ENCODE data around the gene RAD51. TPM values are rescaled to one million over a fixed set of nuclear protein-coding genes. Genes with fewer than 3 reads are reported as not detected.

The RAD51 gene
- total and polyA plus RNA-seq, 2 of the 8 experiments (the other 6 are each of a cell fraction or from before 2014, with no cell fraction given), result 32.2 to 42.4 TPM

- DNase-seq (ENCODE audit: low read depth in 1 of 2, low spot score in 2 of 2) (no peak), FAIRE-seq (no peak)
- no peak overlapping the region for H3K14ac ChIP-seq (ENCODE audit: insufficient read length)
- no peaks in the 10 kb centered on the region for H3K27me3 ChIP-seq (replicated peaks in 1 of 4; ENCODE audit: control insufficient read depth in 3 of 4, extremely low read depth in 1 of 4, insufficient read depth in 3 of 4, low read length in 3 of 4)
- H3K4me2 ChIP-seq (ENCODE audit: insufficient read depth in 1 of 2, low read depth in 2 of 2, low read length in 2 of 2), result no peak overlapping the region
- H3K18ac ChIP-seq (ENCODE audit: extremely low read depth, low read length), result no peak overlapping the region
- no peaks in the 10 kb centered on the region for H3K9me3 ChIP-seq (ENCODE audit: insufficient read depth in 2 of 2, low read depth in 1 of 2, low read length in 1 of 2)
- no peaks in the 10 kb centered on the region for H3K79me2 ChIP-seq (ENCODE audit: control insufficient read depth in 1 of 2, insufficient read depth in 2 of 2, low read length in 2 of 2)
- no peak overlapping the region for H4K91ac ChIP-seq (replicated peaks; ENCODE audit: insufficient read length, low read length)
- H2AK5ac ChIP-seq (ENCODE audit: low read depth, low read length), result no peak overlapping the region
- no peak overlapping the region for H2BK12ac ChIP-seq (ENCODE audit: low read depth, low read length)
- H2AFZ ChIP-seq (ENCODE audit: low read length), result no peak overlapping the region
- WGBS, 2 experiments (ENCODE audit: extremely low coverage in 1 of 2, insufficient coverage in 1 of 2, insufficient read length in 1 of 2, insufficient replicate concordance in 2 of 2, low coverage in 1 of 2, low lambda C conversion rate in 2 of 2, missing lambda C conversion rate in 1 of 2), result 72% methylated on average over 2 of the region's 2 CpGs; no CpG with 5 or more reads in 1 of the 2 experiments
- CTCF ChIA-PET (ENCODE audit: partially characterized antibody), result interaction anchor here (0.5 to 2.4 kb wide), 5 partner anchors 11 to 144 kb away, joined by 3 to 8 read pairs (median 5); no protein-coding TSS in a partner anchor
- H2BK15ac ChIP-seq (ENCODE audit: low read length), result no peak overlapping the region
- H2BK5ac ChIP-seq (ENCODE audit: low read depth, low read length), result no peak overlapping the region
- no peak overlapping the region for H3K27ac ChIP-seq (ENCODE audit: low read depth, low read length)
- H3K23ac ChIP-seq (ENCODE audit: insufficient read length), result no peak overlapping the region
- no peaks in the 10 kb centered on the region for H3K79me1 ChIP-seq (ENCODE audit: low read depth, low read length)
- POLR2A ChIA-PET (ENCODE audit: partially characterized antibody), result no interaction called here
- no peak overlapping the region for H4K8ac ChIP-seq (ENCODE audit: extremely low read depth, insufficient read depth, low read length)
- no peak overlapping the region for H2BK20ac ChIP-seq (ENCODE audit: low read length)
- no peak overlapping the region for H2BK120ac ChIP-seq (replicated peaks; ENCODE audit: low read depth, low read length)
- no peak overlapping the region for H3K4me3 ChIP-seq (ENCODE audit: extremely low read depth in 1 of 4, insufficient read depth in 2 of 4, low read depth in 3 of 4, low read length in 4 of 4)
- H3K4me1 ChIP-seq (replicated peaks in 1 of 4; ENCODE audit: control insufficient read depth in 3 of 4, insufficient read depth in 4 of 4, low read length in 3 of 4), result no peaks in the 10 kb centered on the region
- no peak overlapping the region for H3K4ac ChIP-seq (replicated peaks; ENCODE audit: insufficient read length, low read depth, low read length)
- H3K9ac ChIP-seq (replicated peaks in 1 of 4; ENCODE audit: extremely low read depth in 1 of 4, low read depth in 3 of 4, low read length in 3 of 4), result no peak overlapping the region
- H4K20me1 ChIP-seq (replicated peaks in 1 of 2; ENCODE audit: control insufficient read depth in 1 of 2, insufficient read depth in 2 of 2, low read length in 2 of 2), result peaks cover 0 to 2% of the 10 kb centered on the region in 2 experiments
- H3K36me3 ChIP-seq (ENCODE audit: control insufficient read depth in 2 of 4, insufficient read depth in 4 of 4, low read length in 3 of 4), result peaks cover 5 to 47% (median 26%) of the 10 kb centered on the region in 4 experiments
- no peak overlapping the region for H4K5ac ChIP-seq (ENCODE audit: insufficient read length, low read depth, low read length)
- no peak overlapping the region for H3K56ac ChIP-seq (replicated peaks; ENCODE audit: insufficient read length, low read depth, low read length)
- no peaks in the 10 kb centered on the region for H3K23me2 ChIP-seq (ENCODE audit: low read depth, low read length)
- TF ChIP-seq TAF1 (IDR thresholded peaks at IDR 0.05; ENCODE audit: low read depth, low read length) (no peak), CBX5 (IDR thresholded peaks at IDR 0.05; ENCODE audit: low read depth, low read length) (no peak), FOSL1 (IDR thresholded peaks at IDR 0.05; ENCODE audit: insufficient read depth, low read depth, low read length) (no peak), POLR2A (IDR thresholded peaks at IDR 0.05; ENCODE audit: control extremely low read depth in 1 of 2, low read depth in 2 of 2, low read length in 2 of 2) (no peak), RXRA (IDR thresholded peaks at IDR 0.05; ENCODE audit: insufficient read depth, low read depth, low read length) (no peak), CHD1 (IDR thresholded peaks at IDR 0.05; ENCODE audit: low read depth, low read length) (no peak), MAFK (IDR thresholded peaks at IDR 0.05; ENCODE audit: low read depth, low read length) (no peak), RAD21 (IDR thresholded peaks at IDR 0.05 in 1 of 2, conservative IDR thresholded peaks at IDR 0.05 in 1 of 2; ENCODE audit: low read depth in 2 of 2, low read length in 2 of 2) (no peak)
Observed at GRCh38 chr15:40714144-40714543, 19.2 kb downstream of the RAD51 start.
